Adrenal gland (tissue), 5 donors: Measurements from ENCODE around the gene SYNDIG1.

Experiments
- CTCF ChIP-seq, 6 experiments: fragments of 450-650 bp in 4 of 6; fragments of 200-600 bp in 2 of 6; sonication (generic) in 1 of 6; IDR thresholded peaks; 1 replicate in 5 of 6; 2 replicates in 1 of 6; pipeline versions ENCODE4 v1.5.1 to v1.8.0; 2016 to 2021; ENCODE audit warnings: antibody characterized with exemption in 6 of 6, mild to moderate bottlenecking in 2 of 6, moderate library complexity in 1 of 6
- POLR2A ChIP-seq, 2 donors: fragments of 450-650 bp; IDR thresholded peaks; one replicate each; pipeline ENCODE4 v1.6.1; 2017; ENCODE audit warnings: antibody characterized with exemption in 2 of 2, mild to moderate bottlenecking in 2 of 2, moderate library complexity in 1 of 2
- donor health status: DM: no; HTN: no; CAD: no.

GRCh38 chr20:24669701-24670100 lies 200.3 kb downstream of the SYNDIG1 start:
- no peak for TF ChIP-seq POLR2A (IDR thresholded peaks at IDR 0.05)
- no peak for TF ChIP-seq CTCF (IDR thresholded peaks at IDR 0.05)
